Measurements from ENCODE around the gene PRKCE.
A peak's percentile ranks its signal among the peaks of the same experiment; 100 is the strongest.

Gene PRKCE

DNA sequence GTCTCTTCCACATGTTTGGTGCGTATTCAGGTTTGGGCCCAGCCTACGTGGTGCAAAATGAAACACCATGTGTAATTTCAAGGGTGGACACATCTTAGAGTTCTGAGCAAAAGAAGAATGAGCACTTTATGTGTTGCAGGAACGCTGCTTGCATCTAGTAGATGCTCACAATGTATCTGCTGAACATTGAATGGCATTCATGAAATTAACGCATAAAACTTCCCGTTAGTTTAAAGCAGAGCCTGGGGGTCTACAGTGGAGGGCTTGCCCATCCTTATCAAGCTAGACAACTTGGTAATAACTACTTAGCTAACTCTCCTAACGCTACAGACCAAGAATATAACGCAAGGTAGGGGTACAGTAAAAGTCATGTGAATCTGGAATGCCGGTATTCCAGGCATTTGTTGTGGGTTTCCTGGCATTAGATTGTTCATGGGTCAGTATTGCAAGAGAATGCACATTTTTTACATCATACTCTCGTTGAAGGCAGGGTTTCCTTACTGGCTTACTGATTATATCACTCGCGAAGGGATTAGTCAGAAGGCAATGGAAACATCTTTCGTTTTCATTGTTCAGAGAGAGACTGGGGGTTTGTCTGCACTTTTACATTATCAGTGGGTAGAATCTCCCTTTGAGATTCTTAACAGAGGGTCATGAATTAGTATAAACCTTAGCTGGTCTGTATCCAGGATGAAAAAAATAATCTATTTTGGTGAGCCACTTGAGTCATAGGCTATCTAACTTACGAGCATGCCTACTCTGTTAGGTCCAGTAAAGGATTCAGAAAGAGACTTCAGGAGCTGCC lies 416.2 kb downstream of the PRKCE start:
- no peak for DNase-seq

GRCh38 chr2:46068636-46069035 lies 417.2 kb downstream of the PRKCE start:
- no peak for DNase-seq

DNA sequence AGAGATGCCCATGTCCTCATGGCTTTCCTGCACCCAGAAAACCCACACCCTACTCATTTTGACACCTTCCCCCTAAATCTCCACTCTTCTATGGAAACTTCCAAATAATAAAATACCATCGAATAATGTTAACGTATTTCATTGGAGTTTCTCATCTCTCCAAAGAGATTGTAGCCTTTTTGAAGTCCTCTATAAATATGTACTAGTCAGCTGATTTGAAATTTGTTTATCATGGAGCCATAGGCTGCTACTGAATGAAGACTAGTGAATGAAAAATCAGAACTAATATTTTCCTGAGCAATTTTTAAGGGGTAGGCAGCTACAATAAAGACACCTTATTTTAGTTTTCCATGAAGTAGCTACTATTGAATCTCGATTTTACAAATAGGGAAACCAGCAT lies 419.6 kb downstream of the PRKCE start:
- DNase-seq = no peak

DNA sequence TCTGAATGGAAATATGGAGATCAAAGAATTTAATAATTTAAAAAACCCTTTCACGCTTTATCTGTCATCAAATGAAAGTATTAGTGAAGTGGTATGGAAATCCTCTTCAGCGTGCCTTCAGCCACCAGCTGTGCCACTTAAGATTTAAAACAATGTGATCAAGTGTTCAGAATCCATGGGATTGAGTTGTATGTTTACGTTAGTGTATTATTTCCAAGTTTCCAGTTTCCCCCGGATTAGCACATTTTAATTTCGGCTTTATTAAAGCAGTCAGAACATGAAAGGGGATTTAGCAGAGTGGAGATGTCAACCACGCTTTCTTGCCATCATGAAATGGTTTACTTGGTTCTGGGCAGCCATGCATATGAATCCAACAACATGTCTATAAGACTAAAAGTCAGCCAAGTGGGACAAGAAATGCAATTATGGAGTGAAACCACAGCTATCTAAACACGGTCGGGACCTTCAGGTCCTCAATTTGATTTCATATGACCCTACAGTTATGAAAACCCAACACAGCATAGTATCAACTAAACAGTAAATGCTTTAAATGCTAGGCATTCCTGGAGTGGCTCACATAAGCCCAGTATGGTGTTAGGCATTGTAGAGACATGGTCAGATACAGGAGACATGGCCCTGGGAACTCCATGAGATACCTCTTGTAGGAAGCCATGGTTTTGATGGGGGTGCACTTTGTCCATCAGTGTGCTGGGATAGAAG lies 420.8 kb downstream of the PRKCE start:
- DNase-seq = no peak

DNA sequence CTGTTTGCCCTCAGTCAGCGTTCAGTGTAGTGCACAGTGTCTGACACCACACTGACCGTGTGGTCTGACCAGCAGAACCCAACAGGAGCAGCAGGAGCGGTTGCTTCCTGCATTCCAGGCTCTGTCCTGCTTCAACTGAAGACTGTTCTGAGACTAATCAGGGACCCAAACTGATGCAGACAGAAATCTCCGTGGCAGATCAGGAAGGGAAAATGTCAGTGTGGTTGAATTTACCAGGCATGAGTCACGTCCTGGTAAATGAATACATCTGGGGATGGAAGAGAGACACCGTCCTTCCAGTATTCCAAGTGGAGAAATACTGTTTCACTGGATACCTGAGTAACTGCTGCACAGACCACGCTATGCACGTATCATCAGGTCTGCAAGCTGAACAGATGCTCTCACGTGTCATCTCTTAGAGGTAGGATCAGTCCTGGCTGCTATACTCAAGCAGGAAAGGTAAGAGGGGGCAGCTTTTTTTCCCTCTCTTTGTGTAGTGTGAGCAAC lies 422.1 kb downstream of the PRKCE start:
- DNase-seq = no peak

GRCh38 chr2:46074501-46074900 lies 423.0 kb downstream of the PRKCE start:
- DNase-seq = no peak

- DNase-seq = no peak
These were observed 424.4 kb downstream of the PRKCE start for GRCh38 chr2:46075848-46076247.

GRCh38 chr2:46076251-46076650 lies 424.8 kb downstream of the PRKCE start:
- DNase-seq = no peak

DNA sequence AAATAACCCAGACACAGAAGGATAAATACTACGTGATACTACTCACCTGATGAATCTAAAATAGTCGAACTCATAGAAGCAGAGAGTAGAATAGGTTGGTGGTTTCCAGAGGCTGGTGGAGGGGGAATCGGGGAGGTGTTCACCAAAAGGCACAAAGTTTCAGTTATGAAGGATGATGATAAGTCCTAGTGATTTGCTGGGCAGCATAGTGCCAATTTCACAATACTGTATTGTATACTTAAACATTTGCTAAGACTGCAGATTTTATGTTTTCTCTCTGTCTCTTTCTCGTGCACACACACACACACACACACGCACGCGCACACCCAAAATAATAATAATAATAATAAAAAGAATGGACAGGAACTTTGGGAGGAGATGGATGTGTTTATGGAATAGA lies 425.4 kb downstream of the PRKCE start:
- no peak for DNase-seq

DNA sequence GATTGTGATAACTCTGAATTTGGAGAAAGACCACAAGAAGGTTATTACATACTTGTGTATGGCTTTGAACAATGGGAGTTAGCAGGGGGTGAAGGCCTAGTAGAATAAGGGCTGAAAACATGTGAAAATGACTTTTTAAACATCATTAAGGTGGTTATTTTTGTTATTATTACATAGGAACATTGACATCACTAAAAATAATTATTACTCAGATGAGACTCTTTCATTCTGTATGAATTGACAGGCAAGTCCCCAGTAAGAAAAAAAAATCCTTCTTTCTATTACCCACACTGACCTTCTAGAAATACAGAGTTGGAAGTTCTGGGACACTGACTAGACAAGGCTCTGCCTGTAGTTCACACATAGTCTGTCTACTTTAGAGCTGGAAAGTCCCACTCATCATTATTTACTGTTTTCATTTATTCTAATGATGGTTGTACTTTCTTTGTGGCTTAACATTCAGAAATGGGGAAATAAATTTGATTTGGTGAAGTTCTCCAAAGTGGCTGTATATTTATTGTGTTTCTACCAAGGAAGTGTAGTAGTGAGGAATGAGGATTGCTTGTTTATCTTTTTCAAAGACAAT lies 426.1 kb downstream of the PRKCE start:
- DNase-seq = peak; percentile 28

DNA sequence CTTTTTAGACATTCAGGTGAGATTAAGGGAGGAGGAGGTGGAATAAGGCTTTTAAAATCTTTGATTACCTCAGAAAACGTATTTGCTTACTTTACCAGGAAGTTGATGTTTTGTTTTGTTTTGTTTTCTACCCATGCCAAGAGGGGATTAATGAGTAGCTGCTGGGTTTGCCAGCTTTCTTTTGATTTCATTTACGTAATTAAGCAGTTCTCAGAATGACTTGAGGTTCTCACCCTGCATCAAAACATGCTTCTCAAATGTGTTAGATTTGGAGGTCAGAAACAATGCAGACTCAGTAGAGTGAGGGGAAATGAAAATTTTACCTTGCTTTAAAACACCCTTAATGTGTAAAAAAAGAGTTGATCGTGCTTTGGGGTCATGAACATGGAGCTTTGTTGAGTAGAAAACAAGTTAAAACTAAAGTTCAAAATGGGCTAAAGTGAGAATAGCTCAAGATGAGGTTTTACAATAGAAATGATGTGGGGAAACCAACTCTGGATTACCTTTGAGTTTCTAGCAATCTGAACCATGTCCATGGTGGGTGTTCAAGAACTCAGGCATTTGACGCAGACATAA lies 428.6 kb downstream of the PRKCE start:
- DNase-seq = no peak

DNA sequence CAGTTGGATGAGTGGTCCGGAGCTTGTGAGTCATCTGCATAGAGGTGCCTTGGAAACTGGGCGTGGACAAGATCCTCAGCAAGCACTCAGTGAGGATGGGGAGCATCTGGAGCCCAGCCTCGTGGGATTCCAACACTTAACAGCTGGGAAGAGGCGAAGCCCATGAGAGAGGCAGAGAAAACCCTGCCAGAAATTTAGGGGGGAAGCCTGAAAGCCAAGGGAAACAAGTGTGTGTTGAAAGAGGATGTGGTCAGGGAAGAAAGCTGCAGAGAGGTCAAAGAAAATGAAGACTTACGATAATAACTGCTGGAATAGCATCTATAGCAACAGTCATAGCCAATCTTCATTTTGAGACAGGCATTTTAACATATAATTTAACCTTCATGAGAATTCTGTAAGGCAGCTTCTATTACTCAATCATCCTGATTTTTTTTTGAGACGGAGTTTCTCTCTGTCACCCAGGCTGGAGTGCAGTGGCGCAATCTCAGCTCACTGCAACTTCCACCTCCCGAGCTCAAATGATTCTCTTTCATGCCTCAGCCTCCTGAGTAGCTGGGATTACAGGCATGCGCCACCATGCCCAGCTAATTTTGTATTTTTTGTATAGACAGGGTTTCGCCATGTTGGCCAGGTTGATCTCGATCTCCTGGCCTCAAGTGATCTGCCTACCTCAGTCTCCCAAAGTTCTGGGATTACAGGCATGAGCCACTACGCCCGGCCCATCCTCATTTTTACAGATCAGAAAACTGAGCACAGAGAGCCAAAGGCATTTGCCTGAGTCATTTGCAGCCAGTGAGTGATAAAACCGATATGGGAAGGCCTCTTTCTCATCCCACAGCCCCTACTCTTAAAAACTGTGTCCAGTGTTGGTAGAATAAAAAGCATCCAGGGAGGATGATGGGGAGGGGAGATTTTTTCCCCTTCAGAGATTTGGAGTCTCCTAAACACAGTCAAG lies 431.3 kb downstream of the PRKCE start:
- DNase-seq = peak; percentile 63

DNA sequence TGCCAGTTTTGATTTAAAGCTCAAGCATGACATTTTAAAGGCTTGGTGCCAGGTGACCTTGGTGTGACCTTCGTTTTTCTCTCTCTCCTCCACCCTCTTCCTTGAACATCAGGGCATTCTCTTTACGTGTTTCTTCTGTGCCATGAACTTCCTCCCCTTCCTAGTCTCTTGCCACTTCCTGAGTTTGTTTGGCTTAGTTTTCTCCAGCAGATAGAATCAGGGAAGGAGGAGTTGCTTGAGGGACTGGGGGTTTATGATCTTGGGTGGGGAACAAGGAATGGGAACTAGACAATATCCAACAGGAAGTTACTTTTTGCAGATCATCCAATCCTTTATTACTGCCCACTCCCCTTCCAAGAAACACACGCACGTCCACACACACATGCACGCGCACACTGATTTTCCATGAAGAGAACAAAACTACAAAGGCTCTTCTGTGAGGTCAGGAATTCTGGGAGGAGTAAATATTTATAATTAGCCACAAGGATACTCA lies 435.1 kb downstream of the PRKCE start:
- no peak for DNase-seq

DNA sequence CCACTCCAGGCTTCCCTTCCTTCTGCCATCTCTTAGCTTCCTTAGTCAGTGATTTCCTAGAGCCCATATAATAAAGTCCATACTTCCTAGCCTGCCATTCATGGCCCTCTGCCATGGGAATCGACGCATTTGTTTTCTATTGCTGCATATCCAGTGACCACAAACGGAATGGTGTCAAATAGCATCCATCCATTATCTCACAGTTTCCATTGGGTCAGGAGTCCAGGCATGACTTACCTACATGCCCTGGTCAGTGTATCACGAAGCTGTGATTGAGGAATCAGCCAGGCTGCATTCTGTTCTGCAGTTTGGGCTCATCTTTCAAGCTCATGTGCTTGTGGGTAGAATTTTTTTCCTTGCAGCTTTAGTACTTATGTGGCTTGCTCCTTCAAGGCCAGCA lies 436.0 kb downstream of the PRKCE start:
- no peak for DNase-seq

DNA sequence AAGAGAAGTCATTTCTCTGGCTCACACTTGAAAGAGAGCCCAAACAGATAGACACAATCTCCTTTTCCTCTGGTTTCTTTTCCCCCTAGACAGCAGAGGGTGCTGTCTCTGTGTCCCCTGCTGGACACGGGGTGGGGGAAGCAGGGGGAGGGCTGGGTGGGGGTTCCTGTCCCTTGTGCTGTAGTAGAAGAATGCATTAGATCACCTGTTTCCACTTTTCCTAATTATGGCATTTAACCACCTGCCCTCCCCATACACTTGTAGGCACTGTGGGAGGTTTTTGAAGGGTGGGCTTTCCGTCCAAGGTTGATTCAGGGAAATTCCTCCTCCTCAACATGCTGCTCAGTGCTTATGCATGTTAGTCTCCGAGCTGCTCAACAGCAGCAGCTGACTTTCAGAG lies 439.5 kb downstream of the PRKCE start:
- DNase-seq = no peak

DNA sequence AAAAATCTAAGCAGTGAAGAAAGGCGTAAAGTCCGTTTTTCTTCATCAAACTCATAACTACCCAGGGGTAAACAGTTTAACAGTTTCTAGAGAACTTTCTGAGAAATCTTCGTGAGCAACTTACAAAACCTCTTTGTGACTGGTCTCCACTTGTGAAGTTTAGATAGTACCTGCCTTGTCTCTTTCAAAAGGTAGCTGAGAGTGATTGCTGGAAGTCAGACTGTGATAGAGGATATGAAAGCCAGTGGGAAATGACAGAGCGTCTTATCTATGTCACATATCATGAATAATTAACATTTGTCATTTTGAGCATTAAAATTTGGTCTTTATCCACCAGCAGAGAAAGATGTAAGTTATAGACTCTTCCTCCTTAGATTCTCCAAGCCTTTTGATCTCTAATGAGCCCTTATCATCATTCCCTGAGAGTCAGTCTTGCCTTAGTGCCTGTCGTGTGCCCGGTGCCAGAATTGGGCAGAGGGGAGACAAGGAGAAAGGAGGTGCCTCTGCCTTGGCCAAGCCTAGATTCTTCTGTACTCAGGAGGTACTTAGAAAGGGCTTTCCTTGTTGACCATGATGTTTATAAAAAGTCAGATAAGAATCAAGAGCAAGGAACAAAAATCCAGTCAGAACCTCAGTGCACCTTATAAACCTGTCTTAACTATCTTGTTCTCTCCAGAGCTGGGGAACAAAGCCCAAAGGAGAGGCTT lies 440.6 kb downstream of the PRKCE start:
- DNase-seq = no peak

- no peak for DNase-seq
These were observed 443.2 kb downstream of the PRKCE start for GRCh38 chr2:46094689-46095088.

DNA sequence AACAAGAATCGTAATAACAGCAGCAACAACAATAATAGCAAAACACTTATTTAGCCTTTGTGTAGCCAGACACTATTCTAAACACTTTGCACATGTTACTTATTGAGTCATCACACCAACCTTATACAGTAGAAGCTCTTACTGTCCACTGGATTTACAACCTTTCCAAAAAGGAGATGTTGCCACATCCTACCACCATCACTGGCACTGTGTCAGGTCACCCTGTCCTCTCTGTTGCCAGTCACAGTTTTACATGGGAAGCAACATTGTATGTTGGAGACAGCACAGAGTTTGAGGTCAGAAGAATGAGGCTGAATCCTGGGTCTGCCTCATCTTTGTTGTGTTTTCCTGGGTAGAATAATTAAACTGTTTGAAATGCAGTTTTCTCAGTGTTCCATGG lies 444.4 kb downstream of the PRKCE start:
- DNase-seq = peak; percentile 33

- DNase-seq = peak; percentile 95
These were observed 444.8 kb downstream of the PRKCE start for GRCh38 chr2:46096260-46096659.

DNA sequence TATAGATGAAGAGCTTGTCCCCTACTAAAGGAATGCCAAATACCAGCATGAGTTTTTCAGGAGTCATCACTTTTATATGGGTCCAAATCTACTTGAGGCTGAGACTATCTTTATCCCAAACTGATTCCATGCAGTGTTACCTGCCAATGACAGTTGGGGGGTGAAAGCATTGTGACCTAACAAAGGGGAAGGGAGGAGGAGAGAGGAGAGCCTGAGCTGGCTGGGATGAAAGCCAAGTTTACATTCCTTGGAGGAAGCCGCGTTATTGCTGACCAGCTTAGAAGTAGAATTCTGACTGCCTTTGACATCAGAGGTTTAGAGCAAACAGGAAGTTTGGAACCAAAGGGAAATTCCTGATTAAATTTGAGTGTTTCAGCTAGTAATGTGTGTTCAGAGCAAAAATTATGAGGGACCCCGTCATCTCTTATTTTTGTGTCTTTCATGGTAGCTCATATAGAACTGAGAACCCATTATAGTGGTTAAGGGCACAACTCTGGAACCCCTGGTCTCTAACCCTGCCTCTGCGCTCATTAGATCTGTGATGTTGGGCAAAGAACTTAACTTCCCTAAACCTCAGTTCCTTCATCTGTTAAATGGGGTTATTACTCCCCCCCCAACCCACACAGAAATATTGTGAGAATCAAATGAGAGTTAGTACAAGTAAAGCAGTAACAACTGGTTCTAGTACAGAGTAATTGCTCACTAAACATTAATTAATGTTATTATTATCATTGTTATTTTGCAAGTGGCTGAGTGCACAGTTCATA lies 446.4 kb downstream of the PRKCE start:
- DNase-seq = peak; percentile 90

DNA sequence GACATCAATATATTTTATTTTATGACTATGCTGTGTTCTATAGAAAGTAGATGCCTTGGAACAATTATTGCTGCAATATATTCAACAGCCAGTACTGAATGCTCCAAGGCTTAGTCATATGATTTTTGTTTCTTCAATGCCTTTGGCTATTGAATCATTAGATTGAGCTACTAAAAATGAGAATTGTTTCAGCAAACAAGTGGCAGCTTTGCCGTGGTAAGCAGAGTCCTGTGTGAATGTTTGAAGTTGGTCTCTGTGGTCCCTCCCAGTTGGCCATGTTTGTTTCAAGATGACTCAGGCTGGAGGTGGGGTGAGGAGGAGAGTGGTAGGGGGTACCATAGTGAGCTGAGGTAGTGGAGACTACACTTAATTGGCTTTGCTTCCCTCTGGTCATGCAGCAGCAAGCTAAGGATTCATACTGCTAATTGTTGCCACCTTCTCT lies 447.2 kb downstream of the PRKCE start:
- DNase-seq = peak; percentile 33

Data from inflammatory macrophage treated with lipopolysaccharide for 4 hours (primary cell).